ENCODE data around the gene SOBP. TPM values are rescaled to one million over a fixed set of nuclear protein-coding genes. Genes with fewer than 3 reads are reported as not detected.

SOBP gene
- total RNA-seq, 2 experiments from 2014 or later: 0.70 to 2.0 TPM

- Mint-ChIP-seq H3K4me1 (peaks cover 15% of the 10 kb centered on the region), H3K36me3 (no peaks in the 10 kb centered on the region), H3K27me3 (peaks cover 60% of the 10 kb centered on the region), H3K27ac (no peak overlapping the region), H3K9me3 (ENCODE audit: low read depth) (no peaks in the 10 kb centered on the region), H3K4me3 (no peak overlapping the region)
- ATAC-seq (no peak), DNase-seq (no peak)
- CTCF ChIA-PET: interaction anchor here (0.6 to 1.2 kb wide), 3 partner anchors 12 to 24 kb away, joined by 3 read pairs; no protein-coding TSS in a partner anchor
These were observed 151.6 kb downstream of the SOBP start for GRCh38 chr6:107641500-107641941.

- Mint-ChIP-seq H3K27me3 (peaks cover 53% of the 10 kb centered on the region), H3K27ac (no peak overlapping the region), H3K36me3 (no peaks in the 10 kb centered on the region), H3K4me1 (peaks cover 8% of the 10 kb centered on the region), H3K9me3 (ENCODE audit: low read depth) (no peaks in the 10 kb centered on the region), H3K4me3 (no peak overlapping the region)
- ATAC-seq (no peak), DNase-seq (no peak)
- CTCF ChIA-PET: interaction anchor here (0.9 to 1.6 kb wide), 2 partner anchors 13 to 18 kb away, joined by 3 to 9 read pairs; no protein-coding TSS in a partner anchor
These were observed 152.4 kb downstream of the SOBP start for GRCh38 chr6:107642095-107642860.

GRCh38 chr6:107642861-107643328, 153.0 kb downstream of the SOBP start:
- Mint-ChIP-seq H3K27me3 (peaks cover 47% of the 10 kb centered on the region), H3K4me1 (peaks cover 3% of the 10 kb centered on the region), H3K4me3 (no peak overlapping the region), H3K36me3 (no peaks in the 10 kb centered on the region), H3K27ac (no peak overlapping the region), H3K9me3 (ENCODE audit: low read depth) (no peaks in the 10 kb centered on the region)
- CTCF ChIA-PET: interaction anchor here (0.9 to 1.6 kb wide), 4 partner anchors 9 to 32 kb away, joined by 3 to 9 read pairs (median 5); no protein-coding TSS in a partner anchor
- ATAC-seq: no peak
- no peak for DNase-seq

- no peaks in the 10 kb centered on the region for H3K4me1 Mint-ChIP-seq
- H3K27ac Mint-ChIP-seq: no peak overlapping the region
- no peak overlapping the region for H3K4me3 Mint-ChIP-seq
- ATAC-seq (no peak), DNase-seq (no peak)
- H3K27me3 Mint-ChIP-seq: peaks cover 39% of the 10 kb centered on the region
- no peaks in the 10 kb centered on the region for H3K36me3 Mint-ChIP-seq
- no peaks in the 10 kb centered on the region for H3K9me3 Mint-ChIP-seq (ENCODE audit: low read depth)
- CTCF ChIA-PET: no interaction called here
These were observed 154.6 kb downstream of the SOBP start for GRCh38 chr6:107644513-107644912.

- Mint-ChIP-seq H3K27ac (no peak overlapping the region), H3K36me3 (no peaks in the 10 kb centered on the region), H3K4me3 (no peak overlapping the region), H3K27me3 (peaks cover 27% of the 10 kb centered on the region), H3K9me3 (ENCODE audit: low read depth) (no peaks in the 10 kb centered on the region), H3K4me1 (no peaks in the 10 kb centered on the region)
- ATAC-seq (no peak), DNase-seq (no peak)
- CTCF ChIA-PET: no interaction called here
These were observed 155.8 kb downstream of the SOBP start for GRCh38 chr6:107645740-107646139.

GRCh38 chr6:107646176-107646575, 156.3 kb downstream of the SOBP start:
- CTCF ChIA-PET: interaction anchor here (1.1 kb wide), 1 partner anchor 9 kb away, joined by 3 read pairs; no protein-coding TSS in a partner anchor
- Mint-ChIP-seq H3K4me1 (no peaks in the 10 kb centered on the region), H3K36me3 (no peaks in the 10 kb centered on the region), H3K27me3 (peaks cover 25% of the 10 kb centered on the region), H3K9me3 (ENCODE audit: low read depth) (no peaks in the 10 kb centered on the region), H3K4me3 (no peak overlapping the region), H3K27ac (no peak overlapping the region)
- DNase-seq (no peak), ATAC-seq (no peak)

GRCh38 chr6:107646776-107647438, 157.0 kb downstream of the SOBP start:
- Mint-ChIP-seq H3K4me3 (no peak overlapping the region), H3K27ac (no peak overlapping the region), H3K27me3 (peaks cover 19% of the 10 kb centered on the region), H3K9me3 (ENCODE audit: low read depth) (no peaks in the 10 kb centered on the region), H3K36me3 (no peaks in the 10 kb centered on the region), H3K4me1 (no peaks in the 10 kb centered on the region)
- CTCF ChIA-PET: interaction anchor here (0.7 to 2.2 kb wide), 4 partner anchors 8 to 200 kb away, joined by 3 to 9 read pairs (median 4); no protein-coding TSS in a partner anchor
- ATAC-seq: no peak
- DNase-seq: no peak

GRCh38 chr6:107647439-107647948, 157.6 kb downstream of the SOBP start:
- Mint-ChIP-seq H3K27me3 (peaks cover 15% of the 10 kb centered on the region), H3K27ac (no peak overlapping the region), H3K4me3 (no peak overlapping the region), H3K9me3 (ENCODE audit: low read depth) (no peaks in the 10 kb centered on the region), H3K4me1 (peaks cover 4% of the 10 kb centered on the region), H3K36me3 (peaks cover 2% of the 10 kb centered on the region)
- CTCF ChIA-PET: interaction anchor here (1.0 to 2.2 kb wide), 3 partner anchors 8 to 200 kb away, joined by 3 to 9 read pairs (median 3); no protein-coding TSS in a partner anchor
- DNase-seq (no peak), ATAC-seq (no peak)

GRCh38 chr6:107648983-107649382, 159.1 kb downstream of the SOBP start:
- H3K27ac Mint-ChIP-seq: no peak overlapping the region
- ATAC-seq (no peak), DNase-seq (no peak)
- CTCF ChIA-PET: no interaction called here
- H3K27me3 Mint-ChIP-seq: peaks cover 10% of the 10 kb centered on the region
- no peak overlapping the region for H3K4me3 Mint-ChIP-seq
- H3K36me3 Mint-ChIP-seq: peaks cover 2% of the 10 kb centered on the region
- H3K9me3 Mint-ChIP-seq (ENCODE audit: low read depth): no peaks in the 10 kb centered on the region
- H3K4me1 Mint-ChIP-seq: peaks cover 4% of the 10 kb centered on the region

GRCh38 chr6:107652526-107653182, 162.7 kb downstream of the SOBP start:
- ATAC-seq (no peak), DNase-seq (no peak)
- H3K4me1 Mint-ChIP-seq: peaks cover 26% of the 10 kb centered on the region
- H3K36me3 Mint-ChIP-seq: peaks cover 2% of the 10 kb centered on the region
- CTCF ChIA-PET: interaction anchor here (1.2 to 2.2 kb wide), 4 partner anchors 22 to 333 kb away, joined by 4 to 7 read pairs (median 4); partner anchors contain the start of gene PDSS2
- no peaks in the 10 kb centered on the region for H3K27me3 Mint-ChIP-seq
- no peak overlapping the region for H3K4me3 Mint-ChIP-seq
- no peaks in the 10 kb centered on the region for H3K9me3 Mint-ChIP-seq (ENCODE audit: low read depth)
- no peak overlapping the region for H3K27ac Mint-ChIP-seq

- Mint-ChIP-seq H3K4me1 (peaks cover 31% of the 10 kb centered on the region), H3K27me3 (no peaks in the 10 kb centered on the region), H3K27ac (no peak overlapping the region), H3K36me3 (peaks cover 2% of the 10 kb centered on the region), H3K9me3 (ENCODE audit: low read depth) (no peaks in the 10 kb centered on the region), H3K4me3 (no peak overlapping the region)
- DNase-seq (no peak), ATAC-seq (no peak)
- CTCF ChIA-PET: interaction anchor here (1.2 to 2.2 kb wide), 4 partner anchors 21 to 333 kb away, joined by 4 to 7 read pairs (median 4); partner anchors contain the start of gene PDSS2
These were observed 163.3 kb downstream of the SOBP start for GRCh38 chr6:107653183-107653580.

- H3K27me3 Mint-ChIP-seq: no peaks in the 10 kb centered on the region
- no peaks in the 10 kb centered on the region for H3K9me3 Mint-ChIP-seq (ENCODE audit: low read depth)
- H3K36me3 Mint-ChIP-seq: peaks cover 3% of the 10 kb centered on the region
- no peak overlapping the region for H3K27ac Mint-ChIP-seq
- CTCF ChIA-PET: interaction anchor here (0.7 to 2.2 kb wide), 5 partner anchors 11 to 334 kb away, joined by 3 to 7 read pairs (median 4); partner anchors contain the start of gene PDSS2
- peaks cover 36% of the 10 kb centered on the region for H3K4me1 Mint-ChIP-seq
- no peak for ATAC-seq
- DNase-seq: no peak
- no peak overlapping the region for H3K4me3 Mint-ChIP-seq
These were observed 164.0 kb downstream of the SOBP start for GRCh38 chr6:107653861-107654394.
